Omental fat pad (tissue), 4 donors: ENCODE measurements around the gene STK31. TPM values are rescaled to one million over a fixed set of nuclear protein-coding genes. Genes with fewer than 3 reads are reported as not detected.
"Not testable (repeated sequence)": the region's sequence is repeated elsewhere in the genome, so short reads cannot be mapped to it uniquely, and the experiment has no call there.

Experiments used
- ATAC-seq: fragments of 150-250 bp; one replicate; pipeline ENCODE4 v1.9.1; 2016; ENCODE audit warnings: mild to moderate bottlenecking, moderate library complexity; ENCODE audit not compliant: low FRiP score
- DNase-seq: peaks from one replicate; pipeline ENCODE4 v3.0.0-alpha.2; 2019; ENCODE audit warnings: low spot score
- total RNA-seq, 4 donors: library from RNA; depleted of rRNA; stranded (reverse); fragments of >200 nt; gene quantifications; one replicate each; pipeline ENCODE4 v1.1.0, GENCODE V29; 2016
- TF ChIP-seq, protein P1 (sequence below), 3 donors: fragments of 450-650 bp; IDR thresholded peaks; one replicate each; pipeline ENCODE4 v1.5.1; 2016 to 2017; ENCODE audit warnings: antibody characterized with exemption in 3 of 3, mild to moderate bottlenecking in 3 of 3, moderate library complexity in 2 of 3

The STK31 gene
- total RNA-seq, 4 donors from 2014 or later: 0.19 to 0.84 (median 0.34) TPM

DNA sequence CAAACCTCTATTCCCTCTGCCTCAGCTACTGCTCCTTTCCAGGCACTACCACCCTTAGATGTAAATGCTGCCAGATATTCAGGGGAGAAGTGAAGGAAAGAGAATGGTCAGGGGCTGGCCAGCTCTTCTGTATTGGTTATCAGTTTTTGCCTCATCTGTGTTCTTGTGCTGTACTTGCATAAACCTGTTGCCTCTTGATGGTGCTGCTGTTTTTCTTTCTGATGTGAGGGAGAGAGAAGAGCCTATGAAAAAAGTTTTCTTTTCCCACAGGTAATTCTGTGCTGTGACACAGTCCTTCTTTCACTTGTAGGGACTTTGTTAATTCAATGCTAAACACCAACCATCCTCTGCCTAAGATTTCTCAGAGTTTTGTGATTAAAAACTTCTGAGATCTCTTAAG is 57.5 kb downstream of the STK31 start:
- no peak for ATAC-seq
- DNase-seq: no peak

DNA sequence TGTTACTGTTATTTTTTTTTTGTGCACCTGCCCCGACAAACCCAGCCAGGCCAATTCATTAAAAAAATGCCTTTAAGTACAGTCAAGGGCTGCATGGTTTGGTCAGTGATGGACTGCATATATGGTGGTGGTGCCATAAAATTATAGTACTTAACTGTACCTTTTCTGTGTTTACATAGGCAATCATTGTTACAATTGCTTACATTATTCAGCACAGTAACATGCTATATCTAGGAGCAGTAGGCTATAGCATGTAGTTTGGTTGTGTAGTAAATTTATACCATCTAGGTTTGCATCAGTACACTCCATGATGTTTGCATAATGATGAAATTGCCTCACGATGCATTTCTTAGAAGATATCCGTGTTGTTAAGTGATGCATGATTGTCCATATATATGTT is 58.0 kb downstream of the STK31 start:
- TF ChIP-seq, protein P1, sequence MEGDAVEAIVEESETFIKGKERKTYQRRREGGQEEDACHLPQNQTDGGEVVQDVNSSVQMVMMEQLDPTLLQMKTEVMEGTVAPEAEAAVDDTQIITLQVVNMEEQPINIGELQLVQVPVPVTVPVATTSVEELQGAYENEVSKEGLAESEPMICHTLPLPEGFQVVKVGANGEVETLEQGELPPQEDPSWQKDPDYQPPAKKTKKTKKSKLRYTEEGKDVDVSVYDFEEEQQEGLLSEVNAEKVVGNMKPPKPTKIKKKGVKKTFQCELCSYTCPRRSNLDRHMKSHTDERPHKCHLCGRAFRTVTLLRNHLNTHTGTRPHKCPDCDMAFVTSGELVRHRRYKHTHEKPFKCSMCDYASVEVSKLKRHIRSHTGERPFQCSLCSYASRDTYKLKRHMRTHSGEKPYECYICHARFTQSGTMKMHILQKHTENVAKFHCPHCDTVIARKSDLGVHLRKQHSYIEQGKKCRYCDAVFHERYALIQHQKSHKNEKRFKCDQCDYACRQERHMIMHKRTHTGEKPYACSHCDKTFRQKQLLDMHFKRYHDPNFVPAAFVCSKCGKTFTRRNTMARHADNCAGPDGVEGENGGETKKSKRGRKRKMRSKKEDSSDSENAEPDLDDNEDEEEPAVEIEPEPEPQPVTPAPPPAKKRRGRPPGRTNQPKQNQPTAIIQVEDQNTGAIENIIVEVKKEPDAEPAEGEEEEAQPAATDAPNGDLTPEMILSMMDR (IDR thresholded peaks at IDR 0.05): no peak
- no peak for ATAC-seq
- DNase-seq: no peak

More for the DNA sequence above, 57.5 kb downstream of the STK31 start:
- TF ChIP-seq, protein P1 (IDR thresholded peaks at IDR 0.05): no peak

DNA sequence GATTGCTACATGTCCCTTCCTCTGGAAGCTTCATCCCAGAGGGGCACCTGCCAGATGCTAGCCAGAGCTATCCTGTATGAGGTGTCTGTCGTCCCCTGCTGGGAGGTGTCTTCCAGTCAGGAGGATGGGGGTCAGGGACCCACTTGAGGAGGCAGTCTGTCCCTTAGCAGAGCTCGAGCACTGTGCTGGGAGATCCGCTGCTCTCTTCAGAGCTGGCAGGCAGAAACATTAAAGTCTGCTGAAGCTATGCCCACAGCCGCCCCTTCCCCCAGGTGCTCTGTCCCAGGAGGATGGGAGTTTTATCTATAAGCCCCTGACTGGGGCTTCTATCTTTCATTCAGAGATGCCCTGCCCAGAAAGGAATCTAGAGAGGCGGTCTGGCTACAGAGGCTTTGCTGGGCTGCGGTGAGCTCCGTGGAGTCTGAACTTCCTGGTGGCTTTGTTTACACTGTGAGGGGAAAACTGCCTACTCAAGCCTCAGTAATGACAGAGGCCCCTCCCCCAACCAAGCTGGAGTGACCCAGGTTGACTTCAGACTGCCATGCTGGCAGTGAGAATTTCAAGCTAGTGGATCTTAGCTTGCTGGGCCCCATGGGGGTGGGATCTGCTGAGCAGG is 69.3 kb downstream of the STK31 start:
- DNase-seq, ATAC-seq: not testable (repeated sequence)

GRCh38 chr7:23783115-23783514 is 73.1 kb downstream of the STK31 start:
- ATAC-seq: no peak
- TF ChIP-seq, protein P1 (IDR thresholded peaks at IDR 0.05): no peak
- DNase-seq: no peak

DNA sequence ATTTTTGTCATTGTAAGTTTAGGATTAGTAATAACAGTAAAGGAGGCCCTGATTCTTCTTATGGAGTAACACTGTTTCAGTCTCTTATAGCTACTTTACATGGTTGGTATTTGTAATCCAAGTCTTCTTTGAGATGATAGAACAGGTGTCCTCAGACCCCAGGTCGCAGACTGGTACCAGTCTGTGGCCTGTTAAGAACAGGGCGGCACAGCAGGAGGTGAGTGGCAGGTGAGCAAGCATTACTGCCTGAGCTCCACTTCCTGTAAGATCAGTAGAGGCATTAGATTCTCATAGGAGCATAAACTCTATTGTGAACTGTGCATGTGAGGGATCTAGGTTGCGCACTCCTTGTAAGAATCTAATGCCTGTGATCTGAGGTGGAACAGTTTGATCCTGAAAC is 77.3 kb downstream of the STK31 start:
- TF ChIP-seq, protein P1 (IDR thresholded peaks at IDR 0.05): no peak
- DNase-seq (no peak), ATAC-seq (no peak)

DNA sequence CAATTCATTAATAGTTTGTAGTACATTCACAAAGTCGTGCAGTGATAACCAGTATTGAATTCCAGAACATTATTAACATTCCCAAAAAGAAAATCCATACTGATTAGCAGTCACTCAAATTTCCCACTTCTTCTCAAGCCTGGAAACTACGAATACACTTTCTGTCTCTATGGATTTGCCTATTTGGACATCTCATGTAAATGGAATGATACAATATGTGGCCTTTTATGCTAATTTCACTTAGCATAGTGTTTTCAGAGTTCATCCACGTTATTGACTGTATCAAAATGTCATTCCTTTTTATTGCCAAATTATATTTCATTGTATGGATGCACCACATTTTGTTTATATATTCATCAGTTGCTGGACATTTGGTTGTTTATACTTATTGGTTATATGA is 78.8 kb downstream of the STK31 start:
- TF ChIP-seq, protein P1 (IDR thresholded peaks at IDR 0.05): no peak
- DNase-seq (no peak), ATAC-seq (no peak)

- TF ChIP-seq, protein P1 (IDR thresholded peaks at IDR 0.05): no peak
- no peak for ATAC-seq
- no peak for DNase-seq
Observed at GRCh38 chr7:23791721-23792120, 81.7 kb downstream of the STK31 start.
